GM23248 (cell line): Measurements from ENCODE around the gene ACP2. TPM values are rescaled to one million over a fixed set of nuclear protein-coding genes. Genes with fewer than 3 reads are reported as not detected.

Source experiments
- DNase-seq: peaks from one replicate; pipeline ENCODE4 v3.0.0-alpha.2; 2015
- H2AFZ ChIP-seq: fragments of 200-600 bp; sonication (generic); 2 replicates; pipeline ENCODE4 v1.6.1; 2016; ENCODE audit warnings: antibody characterized with exemption
- H3F3A ChIP-seq: fragments of 200-600 bp; sonication (generic); 2 replicates; pipeline ENCODE4 v1.6.1; 2016; ENCODE audit warnings: mild to moderate bottlenecking, antibody characterized with exemption, mixed run types; ENCODE audit not compliant: insufficient read depth
- H3K27ac ChIP-seq: fragments of 200-600 bp; sonication (generic); 2 replicates; pipeline ENCODE4 v1.5.1; 2016; ENCODE audit warnings: mild to moderate bottlenecking
- H3K27me3 ChIP-seq: fragments of 200-600 bp; sonication (generic); replicated peaks from 2 replicates; pipeline ENCODE4 v1.6.1; 2016; ENCODE audit warnings: mild to moderate bottlenecking; ENCODE audit not compliant: insufficient read depth
- H3K36me3 ChIP-seq: fragments of 200-600 bp; sonication (generic); 2 replicates; pipeline ENCODE4 v1.6.1; 2016; ENCODE audit warnings: low read depth, mild to moderate bottlenecking
- H3K4me1 ChIP-seq: fragments of 200-600 bp; sonication (generic); 2 replicates; pipeline ENCODE4 v1.6.1; 2016; ENCODE audit warnings: mild to moderate bottlenecking; ENCODE audit not compliant: insufficient read depth
- H3K4me2 ChIP-seq: fragments of 200-600 bp; sonication (generic); one replicate; pipeline ENCODE4 v1.6.1; 2016; ENCODE audit warnings: mild to moderate bottlenecking; ENCODE audit not compliant: unreplicated experiment
- H3K4me3 ChIP-seq: fragments of 200-600 bp; sonication (generic); 2 replicates; pipeline ENCODE4 v1.5.1; 2016; ENCODE audit warnings: mild to moderate bottlenecking
- H3K79me2 ChIP-seq: fragments of 200-600 bp; sonication (generic); 2 replicates; pipeline ENCODE4 v1.6.1; 2016; ENCODE audit warnings: mild to moderate bottlenecking; ENCODE audit not compliant: insufficient read depth
- H3K9ac ChIP-seq: fragments of 200-600 bp; sonication (generic); 2 replicates; pipeline ENCODE4 v1.6.1; 2016; ENCODE audit warnings: mild to moderate bottlenecking
- H3K9me2 ChIP-seq: fragments of 200-600 bp; sonication (generic); 2 replicates; pipeline ENCODE4 v1.6.1; 2016; ENCODE audit warnings: mixed run types, mild to moderate bottlenecking, moderate library complexity; ENCODE audit not compliant: insufficient read depth
- H3K9me3 ChIP-seq: fragments of 200-600 bp; sonication (generic); one replicate; pipeline ENCODE4 v1.6.1; 2017; ENCODE audit warnings: low read depth
- H4K20me1 ChIP-seq: fragments of 200-600 bp; sonication (generic); 2 replicates; pipeline ENCODE4 v1.6.0; 2016; ENCODE audit not compliant: insufficient read depth
- EZH2 ChIP-seq: fragments of 200-600 bp; sonication (generic); IDR thresholded peaks from 2 replicates; pipeline ENCODE4 v1.6.1; 2018; ENCODE audit warnings: antibody characterized with exemption, mild to moderate bottlenecking; ENCODE audit not compliant: insufficient read depth, poor library complexity, severe bottlenecking
- EZH2phosphoT487 ChIP-seq: fragments of 200-600 bp; sonication (generic); IDR thresholded peaks from 2 replicates; pipeline ENCODE4 v1.6.1; 2018; ENCODE audit warnings: antibody characterized with exemption, moderate library complexity, mild to moderate bottlenecking, low read depth; ENCODE audit not compliant: insufficient read depth
- WGBS, 2 experiments: methylation state at CpG; one replicate each; pipeline ENCODE4 v1.1.6; 2015 to 2017; ENCODE audit warnings: low lambda C conversion rate in 2 of 2, low coverage in 1 of 2; ENCODE audit errors: missing lambda C conversion rate in 2 of 2; 5-methylcytosine and 5-hydroxymethylcytosine counted together
- in situ Hi-C: fragments of 300-500 bp; cut with MboI; formaldehyde crosslinking; loops from 2 replicates; pipeline ENCODE4 v1.15.0; 2020
- polyA plus RNA-seq: library from polyadenylated mRNA; unstranded; fragments of >200 nt; fragmentation: Nextera tagmentation; extraction: Ambion mirVana; gene quantifications from 2 replicates; pipeline ENCODE4 v1.2.1, GENCODE V29; 2016
- total RNA-seq: library from RNA; depleted of rRNA; stranded (reverse); fragments of >200 nt; shearing (Covaris generic); gene quantifications from 2 replicates; pipeline ENCODE4 v1.2.3, GENCODE V29; 2014

Gene ACP2
- total and polyA plus RNA-seq, 2 experiments from 2014 or later, result 29.0 to 48.4 TPM

DNA sequence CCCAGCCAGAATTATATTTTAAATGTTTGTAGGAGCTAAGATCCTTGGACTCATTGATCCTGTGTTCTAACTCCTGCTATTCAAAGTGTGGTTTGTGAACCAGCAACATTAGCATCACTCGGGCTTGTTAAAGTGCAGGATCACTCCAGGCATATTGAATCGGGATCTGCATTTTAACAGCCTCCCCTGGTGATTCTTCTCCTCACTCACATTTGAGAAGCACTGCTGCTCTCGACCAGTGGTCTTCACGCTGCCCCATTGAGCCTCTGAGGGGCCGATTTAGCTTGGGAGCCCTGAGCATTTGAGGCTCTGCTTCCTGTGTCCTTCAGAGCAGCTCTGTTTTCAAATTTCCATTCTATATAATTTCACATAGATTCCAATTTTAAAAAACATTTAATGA, 32.2 kb upstream of the ACP2 start:
- 72 to 75% methylated on average over 5 of the region's 5 CpGs for WGBS, 2 experiments
- in situ Hi-C loops, result no loop called here
- H3K27me3 ChIP-seq, result no peaks in the 10 kb centered on the region

GRCh38 chr11:47280099-47280498, 31.5 kb upstream of the ACP2 start:
- Histone ChIP-seq H3K79me2 (peaks cover 10% of the 10 kb centered on the region; the same call in 1 of the 2 replicates), H3K9me2 (no peaks in the 10 kb centered on the region), H2AFZ (no peak overlapping the region), H3K4me3 (no peak overlapping the region), H3K9ac (no peak overlapping the region), H3K9me3 (no peaks in the 10 kb centered on the region), H3K27me3 (no peaks in the 10 kb centered on the region), H3K4me1 (no peaks in the 10 kb centered on the region), H3K36me3 (peaks cover 50% of the 10 kb centered on the region), H3F3A (no peaks in the 10 kb centered on the region), H3K27ac (no peak overlapping the region), H4K20me1 (no peaks in the 10 kb centered on the region), H3K4me2 (no peak overlapping the region)
- DNase-seq, result no peak
- in situ Hi-C loops, result no loop called here
- TF ChIP-seq EZH2, result no peak
- TF ChIP-seq EZH2phosphoT487, result no peak

More for the DNA sequence above, 32.2 kb upstream of the ACP2 start:
- Histone ChIP-seq H3K36me3 (peaks cover 50% of the 10 kb centered on the region), H3K4me3 (no peak overlapping the region), H3K27ac (no peak overlapping the region), H2AFZ (no peak overlapping the region), H3K9ac (no peak overlapping the region), H4K20me1 (no peaks in the 10 kb centered on the region), H3F3A (no peaks in the 10 kb centered on the region), H3K79me2 (0 out of 2 replicates have a peak, but pooled peaks cover 6% of the 10 kb centered on the region), H3K9me3 (no peaks in the 10 kb centered on the region), H3K4me2 (no peak overlapping the region), H3K4me1 (no peaks in the 10 kb centered on the region), H3K9me2 (no peaks in the 10 kb centered on the region)
- DNase-seq, result no peak
- TF ChIP-seq EZH2 (no peak), EZH2phosphoT487 (no peak)

- no peaks in the 10 kb centered on the region for H3K4me1 ChIP-seq
- no peaks in the 10 kb centered on the region for H3K9me2 ChIP-seq
- H3K27ac ChIP-seq, result no peak overlapping the region
- no peak overlapping the region for H3K9ac ChIP-seq
- H4K20me1 ChIP-seq, result 0 out of 2 replicates have a peak, but pooled peaks cover 1% of the 10 kb centered on the region
- peaks cover 40% of the 10 kb centered on the region for H3K36me3 ChIP-seq
- 96% methylated on average over 4 of the region's 4 CpGs for WGBS, 2 experiments
- H3K27me3 ChIP-seq, result no peaks in the 10 kb centered on the region
- no peak overlapping the region for H3K4me3 ChIP-seq
- no peaks in the 10 kb centered on the region for H3F3A ChIP-seq
- no peaks in the 10 kb centered on the region for H3K9me3 ChIP-seq
- H3K4me2 ChIP-seq, result no peak overlapping the region
- no peak for TF ChIP-seq EZH2phosphoT487
- no peak for TF ChIP-seq EZH2
- in situ Hi-C loops, result no loop called here
- DNase-seq, result no peak
- peaks cover 24% of the 10 kb centered on the region for H3K79me2 ChIP-seq
- no peak overlapping the region for H2AFZ ChIP-seq
Measured at GRCh38 chr11:47278769-47279168, 30.2 kb upstream of the ACP2 start.

- no peak for TF ChIP-seq EZH2phosphoT487
- TF ChIP-seq EZH2, result no peak
- WGBS, 2 experiments, result 63 to 65% methylated on average over 3 of the region's 3 CpGs
- H3K36me3 ChIP-seq, result peaks cover 40% of the 10 kb centered on the region
- no peak overlapping the region for H3K9ac ChIP-seq
- H3F3A ChIP-seq, result no peaks in the 10 kb centered on the region
- H3K9me3 ChIP-seq, result no peaks in the 10 kb centered on the region
- no peak for DNase-seq
- H3K27me3 ChIP-seq, result no peaks in the 10 kb centered on the region
- no peak overlapping the region for H3K4me2 ChIP-seq
- H3K4me1 ChIP-seq, result no peaks in the 10 kb centered on the region
- H2AFZ ChIP-seq, result no peak overlapping the region
- no peak overlapping the region for H3K4me3 ChIP-seq
- peaks cover 6% of the 10 kb centered on the region; the same call in 1 of the 2 replicates for H4K20me1 ChIP-seq
- H3K27ac ChIP-seq, result no peak overlapping the region
- in situ Hi-C loops, result no loop called here
- H3K9me2 ChIP-seq, result no peaks in the 10 kb centered on the region
- peaks cover 31% of the 10 kb centered on the region for H3K79me2 ChIP-seq
Measured at GRCh38 chr11:47278058-47278457, 29.4 kb upstream of the ACP2 start.

DNA sequence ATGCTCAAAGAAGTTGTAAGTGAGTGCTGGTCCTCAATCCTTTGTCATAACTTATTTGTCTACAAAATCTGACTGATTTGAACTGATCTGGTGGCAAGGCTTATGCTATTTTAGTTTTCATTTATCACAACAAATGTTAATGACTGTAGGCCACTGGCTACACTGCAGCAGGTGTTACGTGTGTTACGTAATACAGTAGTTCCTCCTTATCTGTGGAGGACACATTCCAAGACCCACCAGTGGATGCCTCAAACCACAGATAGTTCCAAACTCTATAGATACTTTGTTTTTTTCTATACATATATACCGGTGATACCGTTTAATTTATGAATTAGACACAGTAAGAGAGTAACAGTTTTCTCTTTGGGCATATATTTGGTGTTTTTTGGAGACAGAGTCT, 28.3 kb upstream of the ACP2 start:
- in situ Hi-C loops, result no loop called here
- no peaks in the 10 kb centered on the region for H3K9me3 ChIP-seq
- no peak for TF ChIP-seq EZH2
- no peak for TF ChIP-seq EZH2phosphoT487
- H3K79me2 ChIP-seq, result peaks cover 42% of the 10 kb centered on the region
- H3K27ac ChIP-seq, result no peak overlapping the region
- H3K36me3 ChIP-seq, result peaks cover 32% of the 10 kb centered on the region
- H3K4me1 ChIP-seq, result no peaks in the 10 kb centered on the region
- no peak overlapping the region for H2AFZ ChIP-seq
- H3K9me2 ChIP-seq, result no peaks in the 10 kb centered on the region
- peaks cover 11% of the 10 kb centered on the region; the same call in 1 of the 2 replicates for H4K20me1 ChIP-seq
- DNase-seq, result no peak
- 97 to 100% methylated on average over 4 of the region's 4 CpGs for WGBS, 2 experiments
- H3K4me3 ChIP-seq, result no peak overlapping the region
- no peak overlapping the region for H3K4me2 ChIP-seq
- no peaks in the 10 kb centered on the region for H3K27me3 ChIP-seq
- H3F3A ChIP-seq, result no peaks in the 10 kb centered on the region; the same call in 1 of the 2 replicates
- no peak overlapping the region for H3K9ac ChIP-seq
